HEK293 (cell line): ENCODE measurements around the gene INPP5A.

Source experiments
- HIC1 ChIP-seq: fragments of 450-650 bp; formaldehyde crosslinking; IDR thresholded peaks from 2 replicates; pipeline ENCODE4 v1.5.1; 2016; ENCODE audit warnings: missing biosample characterization, missing genetic modification characterization
- ZBTB10 ChIP-seq: fragments of 450-650 bp; formaldehyde crosslinking; IDR thresholded peaks from 2 replicates; pipeline ENCODE4 v1.5.1; 2016; ENCODE audit warnings: missing biosample characterization, missing genetic modification characterization
- ZBTB26 ChIP-seq: fragments of 450-650 bp; formaldehyde crosslinking; optimal IDR thresholded peaks from 2 replicates; pipeline ENCODE3; 2016; ENCODE audit warnings: missing biosample characterization, mild to moderate bottlenecking, missing genetic modification characterization
- ZBTB48 ChIP-seq: fragments of 450-650 bp; formaldehyde crosslinking; IDR thresholded peaks from 2 replicates; pipeline ENCODE4 v1.5.1; 2016; ENCODE audit warnings: missing biosample characterization, missing genetic modification characterization
- ZEB2 ChIP-seq: fragments of 450-650 bp; formaldehyde crosslinking; IDR thresholded peaks from 2 replicates; pipeline ENCODE4 v1.5.1; 2016; ENCODE audit warnings: missing biosample characterization, missing genetic modification characterization
- ZNF112 ChIP-seq: fragments of 450-650 bp; formaldehyde crosslinking; IDR thresholded peaks from 2 replicates; pipeline ENCODE4 v1.5.0; 2017; ENCODE audit warnings: missing biosample characterization, missing genetic modification characterization
- ZNF155 ChIP-seq: fragments of 450-650 bp; formaldehyde crosslinking; IDR thresholded peaks from 2 replicates; pipeline ENCODE4 v1.5.1; 2016; ENCODE audit warnings: missing biosample characterization, missing genetic modification characterization
- ZNF18 ChIP-seq: fragments of 450-650 bp; formaldehyde crosslinking; IDR thresholded peaks from 2 replicates; pipeline ENCODE4 v1.5.1; 2016; ENCODE audit warnings: missing biosample characterization, missing genetic modification characterization
- ZNF341 ChIP-seq: fragments of 450-650 bp; formaldehyde crosslinking; IDR thresholded peaks from 2 replicates; pipeline ENCODE4; 2016; ENCODE audit warnings: low read depth, missing biosample characterization, missing genetic modification characterization
- ZNF366 ChIP-seq: fragments of 450-650 bp; formaldehyde crosslinking; conservative IDR thresholded peaks from 2 replicates; pipeline ENCODE4 v1.5.1; 2016; ENCODE audit warnings: missing biosample characterization, missing genetic modification characterization
- ZNF37A ChIP-seq: fragments of 450-650 bp; IDR thresholded peaks from 2 replicates; pipeline ENCODE4 v1.5.1; 2018; ENCODE audit warnings: missing biosample characterization, missing genetic modification characterization
- ZNF473 ChIP-seq: fragments of 450-650 bp; formaldehyde crosslinking; IDR thresholded peaks from 2 replicates; pipeline ENCODE4 v1.5.1; 2017; ENCODE audit warnings: missing biosample characterization, missing genetic modification characterization
- ZNF48 ChIP-seq: fragments of 450-650 bp; formaldehyde crosslinking; IDR thresholded peaks from 2 replicates; pipeline ENCODE4 v1.5.1; 2016; ENCODE audit warnings: missing biosample characterization, missing genetic modification characterization
- ZNF529 ChIP-seq: fragments of 450-650 bp; formaldehyde crosslinking; IDR thresholded peaks from 2 replicates; pipeline ENCODE4 v1.5.1; 2017; ENCODE audit warnings: missing genetic modification characterization, missing biosample characterization; ENCODE audit not compliant: insufficient replicate concordance
- ZNF777 ChIP-seq: fragments of 450-650 bp; formaldehyde crosslinking; IDR thresholded peaks from 2 replicates; pipeline ENCODE4 v1.5.1; 2017; ENCODE audit warnings: missing biosample characterization, missing genetic modification characterization, borderline replicate concordance
- ZNF843 ChIP-seq: fragments of 450-650 bp; formaldehyde crosslinking; IDR thresholded peaks from 2 replicates; pipeline ENCODE4 v1.5.1; 2016; ENCODE audit warnings: missing biosample characterization, missing genetic modification characterization
- ZXDB ChIP-seq: fragments of 450-650 bp; formaldehyde crosslinking; IDR thresholded peaks from 2 replicates; pipeline ENCODE4 v1.5.1; 2016; ENCODE audit warnings: missing biosample characterization, missing genetic modification characterization
- TF ChIP-seq, protein P1 (sequence below): fragments of 450-650 bp; formaldehyde crosslinking; IDR thresholded peaks from 2 replicates; pipeline ENCODE4 v1.5.1; 2016; ENCODE audit warnings: missing biosample characterization, missing genetic modification characterization
- TF ChIP-seq, protein P2 (sequence below): fragments of 450-650 bp; formaldehyde crosslinking; IDR thresholded peaks from 2 replicates; pipeline ENCODE4 v1.5.1; 2016; ENCODE audit warnings: missing biosample characterization, missing genetic modification characterization
- TF ChIP-seq, protein P3 (sequence below): fragments of 450-650 bp; formaldehyde crosslinking; IDR thresholded peaks from 2 replicates; pipeline ENCODE4 v1.5.1; 2016; ENCODE audit warnings: missing biosample characterization, missing genetic modification characterization, borderline replicate concordance

Gene INPP5A

DNA sequence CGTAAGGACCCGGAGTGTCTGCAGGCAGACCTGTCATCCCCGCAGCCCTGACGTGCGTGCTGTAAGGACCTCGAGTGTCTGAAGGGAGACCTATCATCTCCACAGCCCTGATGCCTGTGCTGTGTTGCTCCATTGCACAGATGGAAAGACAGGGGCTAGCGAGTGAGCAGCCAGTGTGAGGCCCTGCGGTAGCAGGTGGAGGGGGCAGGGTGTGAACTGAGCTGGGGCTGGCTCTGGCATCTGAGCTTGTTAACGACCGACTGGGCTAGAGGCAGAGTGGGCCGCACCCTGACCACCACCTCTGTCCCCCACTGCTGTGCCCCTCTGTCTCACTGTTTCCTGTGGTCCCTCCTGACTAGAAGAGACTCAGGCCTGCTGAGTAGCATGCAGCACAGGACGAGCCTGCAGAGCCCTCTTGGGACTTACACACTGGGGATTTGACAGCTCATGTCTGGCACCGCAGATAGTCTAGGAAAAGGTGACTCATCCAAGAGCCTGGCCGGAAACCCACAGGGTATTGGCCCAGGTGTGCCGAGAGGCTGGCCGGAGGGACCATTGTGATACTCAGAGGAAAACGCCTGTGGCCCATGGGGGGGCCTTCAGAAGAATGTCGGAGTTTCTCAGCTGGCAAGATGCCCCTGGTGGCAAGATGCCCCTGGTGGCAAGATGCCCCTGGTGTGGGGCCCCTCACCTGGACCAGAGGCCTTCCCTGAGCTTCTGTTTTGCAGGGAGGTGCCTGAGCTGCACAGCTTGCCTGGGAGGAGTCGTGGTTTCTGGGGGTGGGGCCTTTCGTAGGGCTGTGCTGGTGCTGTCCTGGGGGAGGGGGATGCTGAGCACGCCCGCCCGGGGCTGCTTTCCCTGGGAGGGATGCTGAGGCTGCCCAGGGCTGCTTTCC lies 34.3 kb downstream of the INPP5A start (continued):
- TF ChIP-seq, protein P1, sequence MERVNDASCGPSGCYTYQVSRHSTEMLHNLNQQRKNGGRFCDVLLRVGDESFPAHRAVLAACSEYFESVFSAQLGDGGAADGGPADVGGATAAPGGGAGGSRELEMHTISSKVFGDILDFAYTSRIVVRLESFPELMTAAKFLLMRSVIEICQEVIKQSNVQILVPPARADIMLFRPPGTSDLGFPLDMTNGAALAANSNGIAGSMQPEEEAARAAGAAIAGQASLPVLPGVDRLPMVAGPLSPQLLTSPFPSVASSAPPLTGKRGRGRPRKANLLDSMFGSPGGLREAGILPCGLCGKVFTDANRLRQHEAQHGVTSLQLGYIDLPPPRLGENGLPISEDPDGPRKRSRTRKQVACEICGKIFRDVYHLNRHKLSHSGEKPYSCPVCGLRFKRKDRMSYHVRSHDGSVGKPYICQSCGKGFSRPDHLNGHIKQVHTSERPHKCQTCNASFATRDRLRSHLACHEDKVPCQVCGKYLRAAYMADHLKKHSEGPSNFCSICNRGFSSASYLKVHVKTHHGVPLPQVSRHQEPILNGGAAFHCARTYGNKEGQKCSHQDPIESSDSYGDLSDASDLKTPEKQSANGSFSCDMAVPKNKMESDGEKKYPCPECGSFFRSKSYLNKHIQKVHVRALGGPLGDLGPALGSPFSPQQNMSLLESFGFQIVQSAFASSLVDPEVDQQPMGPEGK (tag by site-specific recombination): peak; percentile 53; the same call in 1 of the 2 replicates
- TF ChIP-seq, protein P2, sequence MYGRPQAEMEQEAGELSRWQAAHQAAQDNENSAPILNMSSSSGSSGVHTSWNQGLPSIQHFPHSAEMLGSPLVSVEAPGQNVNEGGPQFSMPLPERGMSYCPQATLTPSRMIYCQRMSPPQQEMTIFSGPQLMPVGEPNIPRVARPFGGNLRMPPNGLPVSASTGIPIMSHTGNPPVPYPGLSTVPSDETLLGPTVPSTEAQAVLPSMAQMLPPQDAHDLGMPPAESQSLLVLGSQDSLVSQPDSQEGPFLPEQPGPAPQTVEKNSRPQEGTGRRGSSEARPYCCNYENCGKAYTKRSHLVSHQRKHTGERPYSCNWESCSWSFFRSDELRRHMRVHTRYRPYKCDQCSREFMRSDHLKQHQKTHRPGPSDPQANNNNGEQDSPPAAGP (tag by site-specific recombination): 0 out of 2 replicates have a peak, but pooled peaks have one; percentile 50
- TF ChIP-seq ZNF112 (tag by site-specific recombination) (no peak), ZBTB26 (tag by site-specific recombination) (peak; percentile 16), ZEB2 (peak; percentile 50; the same call in 1 of the 2 replicates), ZNF473 (tag by site-specific recombination) (no peak), ZNF48 (tag by site-specific recombination) (no peak), ZNF37A (tag by site-specific recombination) (no peak), HIC1 (tag by site-specific recombination) (peak; percentile 88), ZBTB48 (tag by site-specific recombination) (peak; percentile 21; the same call in 1 of the 2 replicates), ZNF843 (tag by site-specific recombination) (0 out of 2 replicates have a peak, but pooled peaks have one; percentile 28), ZNF366 (tag by site-specific recombination) (peak; percentile 64; the same call in 1 of the 2 replicates), ZBTB10 (tag by site-specific recombination) (no peak), ZNF777 (tag by site-specific recombination) (no peak), ZNF529 (tag by site-specific recombination) (no peak), ZNF155 (tag by site-specific recombination) (no peak), ZXDB (0 out of 2 replicates have a peak, but pooled peaks have one; percentile 28), ZNF341 (peak; percentile 89), ZNF18 (tag by site-specific recombination) (peak; percentile 64)
- TF ChIP-seq, protein P3, sequence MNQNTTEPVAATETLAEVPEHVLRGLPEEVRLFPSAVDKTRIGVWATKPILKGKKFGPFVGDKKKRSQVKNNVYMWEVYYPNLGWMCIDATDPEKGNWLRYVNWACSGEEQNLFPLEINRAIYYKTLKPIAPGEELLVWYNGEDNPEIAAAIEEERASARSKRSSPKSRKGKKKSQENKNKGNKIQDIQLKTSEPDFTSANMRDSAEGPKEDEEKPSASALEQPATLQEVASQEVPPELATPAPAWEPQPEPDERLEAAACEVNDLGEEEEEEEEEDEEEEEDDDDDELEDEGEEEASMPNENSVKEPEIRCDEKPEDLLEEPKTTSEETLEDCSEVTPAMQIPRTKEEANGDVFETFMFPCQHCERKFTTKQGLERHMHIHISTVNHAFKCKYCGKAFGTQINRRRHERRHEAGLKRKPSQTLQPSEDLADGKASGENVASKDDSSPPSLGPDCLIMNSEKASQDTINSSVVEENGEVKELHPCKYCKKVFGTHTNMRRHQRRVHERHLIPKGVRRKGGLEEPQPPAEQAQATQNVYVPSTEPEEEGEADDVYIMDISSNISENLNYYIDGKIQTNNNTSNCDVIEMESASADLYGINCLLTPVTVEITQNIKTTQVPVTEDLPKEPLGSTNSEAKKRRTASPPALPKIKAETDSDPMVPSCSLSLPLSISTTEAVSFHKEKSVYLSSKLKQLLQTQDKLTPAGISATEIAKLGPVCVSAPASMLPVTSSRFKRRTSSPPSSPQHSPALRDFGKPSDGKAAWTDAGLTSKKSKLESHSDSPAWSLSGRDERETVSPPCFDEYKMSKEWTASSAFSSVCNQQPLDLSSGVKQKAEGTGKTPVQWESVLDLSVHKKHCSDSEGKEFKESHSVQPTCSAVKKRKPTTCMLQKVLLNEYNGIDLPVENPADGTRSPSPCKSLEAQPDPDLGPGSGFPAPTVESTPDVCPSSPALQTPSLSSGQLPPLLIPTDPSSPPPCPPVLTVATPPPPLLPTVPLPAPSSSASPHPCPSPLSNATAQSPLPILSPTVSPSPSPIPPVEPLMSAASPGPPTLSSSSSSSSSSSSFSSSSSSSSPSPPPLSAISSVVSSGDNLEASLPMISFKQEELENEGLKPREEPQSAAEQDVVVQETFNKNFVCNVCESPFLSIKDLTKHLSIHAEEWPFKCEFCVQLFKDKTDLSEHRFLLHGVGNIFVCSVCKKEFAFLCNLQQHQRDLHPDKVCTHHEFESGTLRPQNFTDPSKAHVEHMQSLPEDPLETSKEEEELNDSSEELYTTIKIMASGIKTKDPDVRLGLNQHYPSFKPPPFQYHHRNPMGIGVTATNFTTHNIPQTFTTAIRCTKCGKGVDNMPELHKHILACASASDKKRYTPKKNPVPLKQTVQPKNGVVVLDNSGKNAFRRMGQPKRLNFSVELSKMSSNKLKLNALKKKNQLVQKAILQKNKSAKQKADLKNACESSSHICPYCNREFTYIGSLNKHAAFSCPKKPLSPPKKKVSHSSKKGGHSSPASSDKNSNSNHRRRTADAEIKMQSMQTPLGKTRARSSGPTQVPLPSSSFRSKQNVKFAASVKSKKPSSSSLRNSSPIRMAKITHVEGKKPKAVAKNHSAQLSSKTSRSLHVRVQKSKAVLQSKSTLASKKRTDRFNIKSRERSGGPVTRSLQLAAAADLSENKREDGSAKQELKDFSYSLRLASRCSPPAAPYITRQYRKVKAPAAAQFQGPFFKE (tag by site-specific recombination): 0 out of 2 replicates have a peak, but pooled peaks have one; percentile 13
